SK-N-SH (cell line): Measurements from ENCODE around the gene TP53I11.

ENCODE experiments used
- EP300 ChIP-seq, 2 experiments: IDR thresholded peaks; 2 replicates each; pipeline versions ENCODE4 v1.4.0 to v1.6.1; 2012; ENCODE audit warnings: borderline replicate concordance in 1 of 2, low read depth in 1 of 2, low read length in 1 of 2
- RAD21 ChIP-seq: IDR thresholded peaks from 2 replicates; pipeline ENCODE4 v1.6.1; 2012; ENCODE audit warnings: mild to moderate bottlenecking, low read length
- SIN3A ChIP-seq: IDR thresholded peaks from 2 replicates; pipeline ENCODE4 v1.6.1; 2012; ENCODE audit warnings: low read depth, mild to moderate bottlenecking, low read length, moderate library complexity, borderline replicate concordance
- TF ChIP-seq, protein P1 (sequence below): IDR thresholded peaks from 2 replicates; pipeline ENCODE4; 2012
- TF ChIP-seq, protein P2 (sequence below): fragments of 200-600 bp; sonication (generic); IDR thresholded peaks from 2 replicates; pipeline ENCODE4 v1.6.1; 2017; ENCODE audit warnings: antibody characterized with exemption, mild to moderate bottlenecking, moderate library complexity
- TF ChIP-seq, protein P3 (sequence below): IDR thresholded peaks from 2 replicates; pipeline ENCODE4 v1.4.0; 2012; ENCODE audit warnings: low read depth, borderline replicate concordance

DNA sequence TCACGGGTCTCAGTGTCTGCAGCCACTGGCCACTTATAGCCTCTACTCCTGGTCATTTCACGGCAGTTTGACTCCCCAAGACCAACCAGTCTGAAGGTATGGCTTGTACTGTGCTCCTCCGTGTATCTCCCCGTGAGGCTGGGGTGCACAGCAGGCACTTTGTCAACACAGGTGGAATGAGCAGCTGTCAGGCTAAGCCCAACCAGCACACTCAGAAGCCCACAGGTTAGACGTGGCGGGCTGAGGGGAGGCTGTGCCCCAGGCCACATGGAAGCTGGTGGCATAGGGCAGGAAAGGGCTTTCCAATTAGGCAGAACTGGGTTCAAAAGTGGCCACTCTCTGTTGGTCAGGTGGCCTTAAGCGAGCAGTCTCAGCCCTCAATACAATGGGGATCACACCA is 7.0 kb downstream of the TP53I11 start:
- TF ChIP-seq, protein P1, sequence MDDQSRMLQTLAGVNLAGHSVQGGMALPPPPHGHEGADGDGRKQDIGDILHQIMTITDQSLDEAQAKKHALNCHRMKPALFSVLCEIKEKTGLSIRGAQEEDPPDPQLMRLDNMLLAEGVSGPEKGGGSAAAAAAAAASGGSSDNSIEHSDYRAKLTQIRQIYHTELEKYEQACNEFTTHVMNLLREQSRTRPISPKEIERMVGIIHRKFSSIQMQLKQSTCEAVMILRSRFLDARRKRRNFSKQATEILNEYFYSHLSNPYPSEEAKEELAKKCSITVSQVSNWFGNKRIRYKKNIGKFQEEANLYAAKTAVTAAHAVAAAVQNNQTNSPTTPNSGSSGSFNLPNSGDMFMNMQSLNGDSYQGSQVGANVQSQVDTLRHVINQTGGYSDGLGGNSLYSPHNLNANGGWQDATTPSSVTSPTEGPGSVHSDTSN, result no peak
- TF ChIP-seq, protein P2, sequence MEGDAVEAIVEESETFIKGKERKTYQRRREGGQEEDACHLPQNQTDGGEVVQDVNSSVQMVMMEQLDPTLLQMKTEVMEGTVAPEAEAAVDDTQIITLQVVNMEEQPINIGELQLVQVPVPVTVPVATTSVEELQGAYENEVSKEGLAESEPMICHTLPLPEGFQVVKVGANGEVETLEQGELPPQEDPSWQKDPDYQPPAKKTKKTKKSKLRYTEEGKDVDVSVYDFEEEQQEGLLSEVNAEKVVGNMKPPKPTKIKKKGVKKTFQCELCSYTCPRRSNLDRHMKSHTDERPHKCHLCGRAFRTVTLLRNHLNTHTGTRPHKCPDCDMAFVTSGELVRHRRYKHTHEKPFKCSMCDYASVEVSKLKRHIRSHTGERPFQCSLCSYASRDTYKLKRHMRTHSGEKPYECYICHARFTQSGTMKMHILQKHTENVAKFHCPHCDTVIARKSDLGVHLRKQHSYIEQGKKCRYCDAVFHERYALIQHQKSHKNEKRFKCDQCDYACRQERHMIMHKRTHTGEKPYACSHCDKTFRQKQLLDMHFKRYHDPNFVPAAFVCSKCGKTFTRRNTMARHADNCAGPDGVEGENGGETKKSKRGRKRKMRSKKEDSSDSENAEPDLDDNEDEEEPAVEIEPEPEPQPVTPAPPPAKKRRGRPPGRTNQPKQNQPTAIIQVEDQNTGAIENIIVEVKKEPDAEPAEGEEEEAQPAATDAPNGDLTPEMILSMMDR, result no peak
- TF ChIP-seq, protein P3, sequence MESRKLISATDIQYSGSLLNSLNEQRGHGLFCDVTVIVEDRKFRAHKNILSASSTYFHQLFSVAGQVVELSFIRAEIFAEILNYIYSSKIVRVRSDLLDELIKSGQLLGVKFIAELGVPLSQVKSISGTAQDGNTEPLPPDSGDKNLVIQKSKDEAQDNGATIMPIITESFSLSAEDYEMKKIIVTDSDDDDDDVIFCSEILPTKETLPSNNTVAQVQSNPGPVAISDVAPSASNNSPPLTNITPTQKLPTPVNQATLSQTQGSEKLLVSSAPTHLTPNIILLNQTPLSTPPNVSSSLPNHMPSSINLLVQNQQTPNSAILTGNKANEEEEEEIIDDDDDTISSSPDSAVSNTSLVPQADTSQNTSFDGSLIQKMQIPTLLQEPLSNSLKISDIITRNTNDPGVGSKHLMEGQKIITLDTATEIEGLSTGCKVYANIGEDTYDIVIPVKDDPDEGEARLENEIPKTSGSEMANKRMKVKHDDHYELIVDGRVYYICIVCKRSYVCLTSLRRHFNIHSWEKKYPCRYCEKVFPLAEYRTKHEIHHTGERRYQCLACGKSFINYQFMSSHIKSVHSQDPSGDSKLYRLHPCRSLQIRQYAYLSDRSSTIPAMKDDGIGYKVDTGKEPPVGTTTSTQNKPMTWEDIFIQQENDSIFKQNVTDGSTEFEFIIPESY, result no peak
- TF ChIP-seq RAD21 (no peak), EP300 (IDR thresholded peaks at IDR 0.05; ENCODE audit: borderline replicate concordance in 1 of 2, low read depth in 1 of 2, low read length in 1 of 2) (no peak), SIN3A (no peak)
